Measurements from ENCODE around the gene RPH3AL. TPM values are rescaled to one million over a fixed set of nuclear protein-coding genes. Genes with fewer than 3 reads are reported as not detected.
"Not testable (repeated sequence)": the region's sequence is repeated elsewhere in the genome, so short reads cannot be mapped to it uniquely, and the experiment has no call there.

RPH3AL gene
- total RNA-seq, 4 donors from 2014 or later = 9.9 to 44.7 (median 21.5) TPM

GRCh38 chr17:206941-207560, 145.6 kb downstream of the RPH3AL start:
- intact Hi-C loops (cut with DNase I; ENCODE audit: low total_unique reads) = no loop called here
- H3K36me3 ChIP-seq = no peaks in the 10 kb centered on the region
- DNase-seq = no peak
- no peak overlapping the region for H3K4me3 ChIP-seq
- TF ChIP-seq POLR2A (IDR thresholded peaks at IDR 0.05) (no peak), CTCF (IDR thresholded peaks at IDR 0.05) (no peak)
- no peaks in the 10 kb centered on the region for H3K27me3 ChIP-seq
- H3K27ac ChIP-seq = no peak overlapping the region
- no peaks in the 10 kb centered on the region for H3K4me1 ChIP-seq
- no peaks in the 10 kb centered on the region for H3K9me3 ChIP-seq

GRCh38 chr17:206484-206883, 146.1 kb downstream of the RPH3AL start:
- H3K27me3 ChIP-seq; intact Hi-C loops (cut with DNase I; ENCODE audit: low total_unique reads); H3K36me3 ChIP-seq; DNase-seq; H3K27ac ChIP-seq; H3K9me3 ChIP-seq; H3K4me1 ChIP-seq; H3K4me3 ChIP-seq: not testable (repeated sequence)

- H3K9me3 ChIP-seq = no peaks in the 10 kb centered on the region
- TF ChIP-seq CTCF (IDR thresholded peaks at IDR 0.05) (no peak), POLR2A (IDR thresholded peaks at IDR 0.05) (no peak)
- no peak for DNase-seq
- H3K4me1 ChIP-seq = no peaks in the 10 kb centered on the region
- no peak overlapping the region for H3K4me3 ChIP-seq
- no peak overlapping the region for H3K27ac ChIP-seq
- H3K36me3 ChIP-seq = no peaks in the 10 kb centered on the region
- no peaks in the 10 kb centered on the region for H3K27me3 ChIP-seq
- intact Hi-C loops (cut with DNase I; ENCODE audit: low total_unique reads) = no loop called here
Measured at GRCh38 chr17:205817-206216, 146.8 kb downstream of the RPH3AL start.

- Histone ChIP-seq H3K4me3 (no peak overlapping the region), H3K4me1 (no peaks in the 10 kb centered on the region), H3K36me3 (no peaks in the 10 kb centered on the region), H3K27me3 (no peaks in the 10 kb centered on the region), H3K9me3 (no peaks in the 10 kb centered on the region), H3K27ac (no peak overlapping the region)
- TF ChIP-seq CTCF (IDR thresholded peaks at IDR 0.05) (no peak), POLR2A (IDR thresholded peaks at IDR 0.05) (no peak)
- intact Hi-C loops (cut with DNase I; ENCODE audit: low total_unique reads) = no loop called here
- DNase-seq = no peak
Measured at GRCh38 chr17:205148-205669, 147.4 kb downstream of the RPH3AL start.

- no peak for TF ChIP-seq POLR2A (IDR thresholded peaks at IDR 0.05)
- TF ChIP-seq CTCF (IDR thresholded peaks at IDR 0.05) = no peak
- Histone ChIP-seq H3K27ac (no peak overlapping the region), H3K4me1 (no peaks in the 10 kb centered on the region), H3K36me3 (no peaks in the 10 kb centered on the region), H3K9me3 (no peaks in the 10 kb centered on the region), H3K4me3 (no peak overlapping the region), H3K27me3 (no peaks in the 10 kb centered on the region)
- no peak for DNase-seq
- intact Hi-C loops (cut with DNase I; ENCODE audit: low total_unique reads) = no loop called here
Measured at GRCh38 chr17:204427-205147, 148.0 kb downstream of the RPH3AL start.
